GM12892 (cell line): ENCODE results near the gene OTOG.

Experiments
- POLR2A ChIP-seq: IDR thresholded peaks from 2 replicates; pipeline ENCODE4 v1.6.1; 2011; ENCODE audit warnings: low read depth, low read length, control low read depth
- POLR2AphosphoS5 ChIP-seq: IDR thresholded peaks from 2 replicates; pipeline ENCODE4 v1.6.1; 2011; ENCODE audit warnings: low read depth, low read length, control low read depth
- TAF1 ChIP-seq: IDR thresholded peaks from 2 replicates; pipeline ENCODE4 v1.6.1; 2011; ENCODE audit warnings: low read depth, mild to moderate bottlenecking, control low read depth, low read length, borderline replicate concordance

DNA sequence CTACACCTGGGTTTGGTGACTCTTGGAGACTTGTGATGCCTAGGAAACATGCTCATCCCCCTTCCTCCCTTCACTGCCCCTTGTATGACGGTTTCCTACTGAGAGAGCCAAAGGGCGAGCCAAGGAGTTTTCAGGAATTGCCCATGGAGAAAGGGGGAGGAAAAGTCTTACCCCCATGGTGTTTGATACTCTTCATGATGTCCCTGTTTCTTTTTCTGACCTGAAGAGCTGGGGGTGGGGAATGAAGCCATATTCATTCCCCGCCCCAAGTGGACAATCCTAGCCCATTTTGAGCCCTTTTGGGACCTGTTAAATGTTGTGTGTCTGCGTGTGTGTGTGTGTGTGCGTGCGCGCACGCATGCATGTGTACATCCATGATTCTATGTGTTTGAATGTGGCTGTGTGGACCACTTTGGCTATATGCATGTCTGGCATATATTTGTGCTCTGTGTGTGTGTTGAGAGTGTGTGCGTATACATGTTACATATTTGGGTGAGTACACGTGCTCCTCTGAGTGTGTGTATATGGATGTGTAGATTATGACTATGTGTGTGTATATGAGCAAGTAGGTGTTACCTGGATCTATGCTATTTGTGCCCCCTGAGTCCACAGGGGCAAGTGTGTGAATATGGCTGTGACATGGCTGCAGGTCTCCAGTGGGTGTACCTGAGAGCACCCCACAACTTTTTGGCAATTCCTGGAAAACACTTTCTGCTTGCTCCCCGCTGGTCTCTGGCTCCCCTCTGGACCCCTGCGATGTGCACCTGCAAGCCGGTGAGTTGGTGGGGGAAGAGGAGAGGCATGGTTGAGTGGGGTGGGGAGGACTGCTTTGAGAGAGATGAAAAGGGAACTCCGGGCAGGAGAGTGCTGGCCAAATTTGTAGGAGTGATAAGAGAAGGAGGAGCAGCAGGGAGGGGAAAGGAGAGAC, 24.6 kb downstream of the OTOG start:
- TF ChIP-seq POLR2A: no peak
- TF ChIP-seq POLR2AphosphoS5: no peak
- TF ChIP-seq TAF1: no peak
